NCI-H1694 (cell line): ENCODE measurements around the gene SLC25A29.

ENCODE experiments used
- DNase-seq: peaks from one replicate; lab custom pipeline; 2025; lab: John Stamatoyannopoulos, UW

SLC25A29 gene

DNA sequence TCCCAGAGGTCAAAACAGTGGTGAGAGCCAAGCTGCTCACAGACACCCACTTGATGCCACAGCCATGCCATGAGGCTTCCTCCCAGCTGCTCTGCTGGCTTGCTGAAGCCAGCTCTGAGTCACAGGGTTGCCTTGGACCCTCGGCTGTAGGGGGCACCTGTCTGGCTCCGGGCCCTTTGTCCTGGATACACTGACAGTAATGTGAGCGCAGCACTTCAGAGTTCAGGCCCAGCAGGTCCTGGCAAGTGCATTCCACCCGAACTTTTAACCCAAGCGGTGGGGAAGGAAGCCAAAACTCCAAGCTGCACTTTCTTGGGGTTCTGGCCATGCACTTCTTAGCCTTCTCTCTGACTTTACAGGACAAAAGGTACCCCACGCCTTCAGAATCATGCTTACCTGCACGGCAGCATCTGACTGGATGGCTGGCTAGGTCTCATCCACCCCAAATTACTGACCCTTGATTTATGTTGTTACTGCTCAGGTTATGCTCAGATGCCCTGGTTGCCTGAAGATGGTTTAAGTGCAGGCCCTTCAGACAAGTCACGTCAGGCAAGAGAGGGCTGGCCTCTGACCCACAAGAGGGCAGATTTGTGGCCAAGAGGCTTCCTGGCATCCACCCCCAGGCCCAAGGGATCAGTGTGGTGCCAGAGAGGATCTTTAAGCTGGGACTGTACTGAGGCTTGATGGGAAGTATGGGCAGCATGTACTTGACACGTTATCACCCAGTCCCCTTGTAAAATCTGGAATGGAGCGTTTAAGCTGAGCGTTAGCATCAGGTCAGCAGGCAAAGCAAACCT, 24.8 kb downstream of the SLC25A29 start:
- no peak for DNase-seq

DNA sequence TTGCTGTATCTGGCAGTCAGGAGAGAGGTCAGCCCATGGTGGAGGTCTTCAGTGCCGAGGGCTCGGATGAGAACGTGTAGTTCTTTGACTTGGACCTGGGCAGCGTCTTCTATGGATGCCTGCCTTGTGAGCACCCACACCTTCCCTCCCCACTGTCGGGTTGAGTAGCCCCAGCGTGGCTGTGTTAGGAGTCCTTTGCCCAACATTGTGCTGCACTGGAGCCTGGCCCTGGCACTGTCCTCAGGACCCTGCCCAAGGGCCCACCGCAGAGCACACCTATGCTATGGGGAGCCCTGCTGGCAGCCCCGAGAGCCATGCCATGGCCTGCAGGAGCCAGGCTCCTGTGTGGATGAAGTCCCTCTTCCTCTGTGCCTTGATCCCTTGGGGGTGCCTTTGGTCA, 26.7 kb downstream of the SLC25A29 start:
- no peak for DNase-seq

DNA sequence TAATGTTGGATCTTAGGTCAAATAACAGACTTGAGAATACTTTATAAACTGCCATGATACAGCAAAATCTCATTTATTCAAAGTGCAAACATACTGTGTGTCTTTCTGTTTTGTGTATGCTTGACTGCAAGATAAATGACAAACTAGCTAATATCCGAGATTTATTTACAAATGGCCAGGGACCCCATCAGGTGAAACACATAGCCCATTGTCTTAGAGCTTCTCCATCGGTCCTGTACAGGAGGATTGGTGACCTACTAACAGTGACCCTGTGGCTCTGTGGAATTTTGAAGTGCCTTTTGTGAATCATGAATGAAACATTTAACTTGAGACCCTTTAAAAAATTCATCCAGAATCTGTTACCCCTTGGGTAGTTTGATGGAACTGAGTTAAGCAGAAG, 27.1 kb downstream of the SLC25A29 start:
- DNase-seq = no peak

DNA sequence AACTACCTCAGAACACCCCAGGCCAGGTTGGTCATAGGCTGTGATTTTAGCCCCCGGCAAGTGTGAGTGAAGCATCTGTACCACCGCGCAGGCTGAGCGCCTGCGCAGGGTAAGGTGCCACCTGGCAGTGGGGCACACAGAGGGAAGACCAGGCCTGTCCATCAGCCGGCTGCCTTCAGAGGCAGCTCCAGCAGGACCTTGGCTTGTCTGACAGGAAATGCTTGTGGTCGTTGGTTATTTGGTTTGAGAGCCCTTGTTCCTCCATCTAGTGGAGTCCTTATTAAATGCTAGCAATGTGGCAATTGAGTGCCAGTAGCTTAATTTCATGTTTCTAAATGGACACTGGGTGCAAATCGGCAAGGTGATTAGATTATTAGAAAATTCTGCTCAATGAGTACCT, 27.5 kb downstream of the SLC25A29 start:
- DNase-seq = no peak

DNA sequence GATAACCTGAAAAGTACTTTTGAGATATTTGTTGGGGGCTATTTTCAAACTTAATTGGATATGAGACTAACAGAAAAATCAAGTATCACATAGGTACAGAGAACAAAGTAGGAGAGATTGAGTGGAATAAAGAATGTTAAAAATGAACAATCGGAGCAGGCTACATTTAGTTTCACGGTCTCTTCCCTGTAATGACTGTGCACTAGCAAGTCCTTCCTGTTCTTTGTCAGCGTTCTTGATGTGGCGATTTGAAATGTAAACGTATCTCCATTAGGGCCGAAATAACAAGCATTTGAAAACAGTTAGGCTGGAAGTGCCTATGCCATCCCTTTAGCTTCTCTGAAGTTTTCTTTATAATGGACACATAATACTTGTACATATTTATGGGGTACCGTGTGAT, 31.0 kb downstream of the SLC25A29 start:
- no peak for DNase-seq

DNA sequence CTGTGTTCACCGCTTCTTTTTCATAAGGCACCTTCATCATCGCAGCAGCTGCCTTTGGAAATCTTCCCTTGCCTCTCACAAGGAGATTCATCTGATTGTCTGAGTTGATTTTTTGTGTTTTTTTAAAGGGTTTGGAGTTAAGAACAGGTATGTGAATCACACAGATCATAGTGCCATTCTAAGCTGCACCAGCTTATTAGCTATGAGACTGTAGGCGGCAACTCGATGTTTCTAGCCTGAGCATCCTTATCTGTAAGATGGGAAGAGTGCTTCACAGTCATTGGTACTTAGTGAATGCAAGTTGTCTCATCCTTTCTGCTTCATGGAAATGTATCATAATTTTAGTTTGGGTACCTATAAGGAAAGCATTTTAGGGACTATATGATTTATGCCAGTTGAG, 32.0 kb downstream of the SLC25A29 start:
- no peak for DNase-seq

DNA sequence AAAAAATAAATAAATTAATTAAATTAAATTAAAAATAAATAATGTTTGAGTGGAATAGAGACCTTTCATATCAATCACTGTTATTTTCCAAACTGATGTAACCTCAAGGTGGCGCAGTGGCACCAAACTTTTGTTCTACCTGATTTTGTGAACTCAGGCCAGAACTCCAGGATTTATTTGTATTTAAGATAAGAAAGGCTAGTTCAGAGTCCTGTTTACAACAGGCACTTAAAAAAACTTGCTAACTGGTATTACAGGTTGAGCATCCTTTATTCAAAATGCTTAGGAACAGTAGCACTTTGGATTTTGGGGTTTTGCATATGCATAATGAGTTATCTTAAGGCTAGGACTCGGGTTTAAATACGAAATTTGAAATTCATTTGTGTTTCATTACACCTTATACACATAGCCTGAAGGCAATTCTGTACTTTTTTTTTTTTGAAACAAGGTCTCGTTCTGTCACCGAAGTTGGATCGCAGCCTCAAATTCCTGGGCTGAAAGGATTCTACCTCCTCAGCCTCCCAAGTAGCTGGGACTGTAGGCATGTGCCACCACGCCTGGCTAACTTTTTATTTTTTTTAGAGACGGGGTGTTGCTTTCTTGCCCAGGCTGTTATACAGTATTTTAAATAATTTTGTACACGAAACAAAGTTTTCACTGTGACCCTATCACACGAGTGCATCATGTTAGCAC, 34.9 kb downstream of the SLC25A29 start:
- DNase-seq = peak; percentile 38

DNA sequence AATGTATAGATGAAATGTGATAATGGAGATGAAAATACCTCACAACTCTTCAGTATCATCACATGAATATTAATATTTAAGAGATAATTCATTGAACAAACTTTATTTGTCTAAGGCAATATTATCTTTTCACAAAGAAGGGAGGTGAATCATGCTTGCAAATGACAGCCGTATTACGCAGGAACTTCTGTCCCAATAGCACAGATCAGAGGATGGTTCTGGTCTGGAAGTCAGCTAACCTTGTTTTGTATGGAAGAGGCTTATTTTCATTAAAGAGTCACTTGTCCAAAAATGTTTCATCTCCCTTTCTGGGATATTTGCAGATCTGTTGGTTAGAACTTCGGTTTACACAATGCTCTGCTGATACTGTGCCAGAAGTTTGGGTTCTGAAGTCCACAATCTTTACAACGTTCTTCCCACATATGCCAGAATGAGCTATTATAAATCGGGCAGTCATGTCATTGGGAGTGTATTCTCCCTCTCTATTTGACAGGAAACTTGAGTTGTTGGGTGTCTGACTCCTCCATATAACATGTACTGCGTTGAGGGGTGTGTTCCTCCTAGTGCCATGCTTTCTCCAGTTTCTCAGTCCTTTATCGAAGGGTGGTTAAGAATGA, 37.5 kb downstream of the SLC25A29 start:
- no peak for DNase-seq

DNA sequence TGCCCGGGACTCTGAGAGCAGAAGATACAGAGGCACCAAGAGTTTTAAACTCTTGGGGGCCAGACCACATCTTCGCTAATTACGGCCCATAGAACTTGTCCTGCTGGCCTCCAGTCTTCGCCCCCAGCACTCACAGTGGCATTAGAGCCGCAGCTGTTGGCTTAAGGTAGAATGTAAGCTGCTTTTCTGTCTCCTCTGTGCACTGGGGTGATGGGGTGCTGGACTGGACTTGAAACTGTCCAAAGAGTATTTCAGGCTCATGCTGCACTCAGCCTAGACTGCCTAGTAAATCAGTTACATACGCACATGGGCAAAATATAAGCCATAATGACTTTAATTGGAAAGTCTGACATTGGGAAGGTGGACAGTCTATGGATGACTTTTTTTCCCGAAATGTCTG, 38.3 kb downstream of the SLC25A29 start:
- no peak for DNase-seq

DNA sequence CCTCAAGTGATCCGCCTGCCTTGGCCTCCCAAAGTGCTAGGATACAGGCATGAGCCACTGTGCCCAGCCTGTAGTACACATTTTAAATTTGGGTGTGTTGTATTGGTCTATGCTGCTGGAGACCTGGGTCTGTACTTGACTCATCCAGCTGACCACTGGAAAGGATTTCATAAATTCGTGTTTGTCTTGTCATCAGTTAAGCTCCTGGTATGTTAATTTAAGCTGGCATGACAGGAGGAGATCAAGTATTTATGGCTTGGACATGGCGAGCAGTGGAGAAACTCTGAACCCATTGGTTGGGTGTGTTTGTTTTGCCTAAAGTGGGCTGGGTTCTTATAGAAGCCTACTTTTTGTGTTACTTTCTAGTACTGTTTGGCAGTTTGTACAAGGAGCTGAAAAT, 43.1 kb downstream of the SLC25A29 start:
- DNase-seq = no peak

DNA sequence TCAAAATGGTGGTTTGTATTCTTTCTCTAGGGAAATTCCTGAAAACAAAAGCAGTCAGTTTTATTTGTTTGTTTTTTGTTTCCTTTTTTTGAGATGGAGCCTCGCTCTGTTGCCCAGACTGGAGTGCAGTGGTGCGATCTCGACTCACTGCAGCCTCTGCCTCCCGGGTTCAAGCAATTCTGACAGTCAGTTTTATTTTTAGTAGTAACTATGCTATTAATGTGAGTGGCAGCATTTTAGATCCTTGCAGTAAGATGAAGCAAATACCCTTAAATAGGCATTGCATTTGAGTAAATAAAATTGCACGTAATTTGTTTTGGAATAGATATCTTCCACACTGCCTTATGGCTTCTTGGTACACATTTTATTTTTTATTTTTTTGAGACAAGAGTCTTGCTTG, 43.7 kb downstream of the SLC25A29 start:
- DNase-seq = no peak

DNA sequence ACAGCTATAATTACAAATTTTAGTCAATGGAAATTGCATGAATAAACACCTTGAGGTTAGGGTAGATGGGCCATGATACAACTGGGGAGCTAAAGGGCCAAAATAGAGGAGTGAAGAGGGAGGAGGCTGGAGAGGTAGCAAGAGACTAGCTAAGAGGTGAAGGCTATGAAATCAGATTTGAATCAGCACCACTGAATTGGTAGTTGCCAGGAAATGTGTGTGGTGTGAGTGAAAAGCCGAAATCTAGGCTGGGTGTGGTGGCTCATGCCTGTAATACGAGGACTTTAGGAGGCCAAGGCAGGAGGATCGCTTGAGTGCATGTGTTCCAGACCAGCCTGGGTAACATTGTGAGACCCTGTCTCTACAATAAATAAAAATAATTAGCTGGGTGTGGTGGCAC, 44.6 kb downstream of the SLC25A29 start:
- DNase-seq = no peak

DNA sequence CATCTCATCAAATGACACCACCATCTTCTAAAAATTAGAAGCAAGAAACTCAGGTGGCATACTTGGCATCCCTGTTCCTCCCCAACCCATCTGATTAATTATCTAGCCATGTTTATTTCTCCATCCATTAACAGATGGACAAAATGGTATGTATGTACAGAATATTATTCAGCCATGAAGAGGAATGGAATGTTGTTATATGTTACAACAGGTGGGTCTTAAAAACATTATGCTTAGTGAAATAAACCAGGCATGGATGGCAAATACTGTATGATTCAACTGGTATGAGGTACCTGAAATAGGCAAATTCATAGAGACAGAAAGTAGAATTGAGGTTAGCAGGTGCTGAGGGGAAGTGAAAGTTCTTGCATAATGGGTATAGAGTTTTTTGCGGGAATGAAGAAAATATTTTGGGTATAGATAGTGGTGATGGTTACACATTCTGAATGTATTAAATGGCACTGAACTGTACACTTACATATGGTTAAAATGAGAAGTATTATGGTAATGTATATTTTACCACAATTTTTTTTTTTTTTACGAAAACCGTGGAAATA, 49.8 kb downstream of the SLC25A29 start:
- no peak for DNase-seq

DNA sequence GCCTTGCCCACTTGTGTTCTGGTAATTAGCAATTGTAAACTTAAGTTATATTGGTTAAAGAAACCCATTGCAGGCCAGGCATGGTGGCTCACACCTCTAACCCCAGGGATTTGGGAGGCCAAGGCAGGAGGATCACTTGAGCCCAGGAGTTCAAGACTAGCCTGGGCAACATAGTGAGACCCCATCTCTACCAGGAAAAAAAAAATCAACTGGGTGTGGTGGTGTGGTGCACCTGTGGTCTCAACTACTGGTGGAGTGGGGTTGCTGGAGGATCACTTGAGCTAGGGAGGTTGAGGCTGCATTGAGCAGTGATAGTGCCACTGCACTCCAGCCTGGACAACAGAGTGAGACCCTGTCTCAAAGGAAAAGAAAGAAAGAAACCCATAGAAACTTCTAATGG, 53.6 kb downstream of the SLC25A29 start:
- DNase-seq = no peak

DNA sequence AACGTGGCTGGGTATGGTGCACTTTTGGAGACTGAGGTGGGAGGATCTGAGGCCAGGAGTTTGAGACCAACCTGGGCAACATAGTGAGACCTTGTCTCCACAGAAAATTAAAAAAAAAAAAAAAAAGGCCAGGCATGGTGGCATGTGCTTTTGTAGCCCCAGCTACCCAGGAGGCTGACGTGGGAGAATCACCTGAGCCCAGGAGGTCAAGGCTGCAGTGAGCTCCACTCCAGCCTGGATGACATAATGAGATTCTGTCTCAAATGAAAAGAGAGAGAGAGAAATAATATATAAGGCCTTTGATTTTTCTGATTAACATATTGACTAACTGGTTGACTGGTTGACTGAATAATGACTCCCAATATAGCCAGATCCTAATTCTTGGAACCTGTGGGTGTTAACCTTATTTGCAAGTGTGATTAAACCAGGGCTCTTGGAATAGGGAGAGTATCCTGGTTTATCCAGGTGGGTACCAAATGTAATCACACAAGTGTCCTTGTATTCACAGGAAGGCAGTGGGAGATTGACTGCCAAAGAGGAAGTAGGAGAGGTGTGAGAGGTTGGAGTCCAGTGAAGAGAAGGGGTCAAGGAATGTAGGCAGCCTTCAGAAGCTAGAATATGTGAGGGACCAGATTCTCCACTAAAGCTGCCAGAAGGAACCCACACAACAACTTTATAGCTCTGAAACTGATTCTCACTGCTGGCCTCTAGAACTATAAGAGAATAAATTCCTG, 55.3 kb downstream of the SLC25A29 start:
- DNase-seq = no peak

DNA sequence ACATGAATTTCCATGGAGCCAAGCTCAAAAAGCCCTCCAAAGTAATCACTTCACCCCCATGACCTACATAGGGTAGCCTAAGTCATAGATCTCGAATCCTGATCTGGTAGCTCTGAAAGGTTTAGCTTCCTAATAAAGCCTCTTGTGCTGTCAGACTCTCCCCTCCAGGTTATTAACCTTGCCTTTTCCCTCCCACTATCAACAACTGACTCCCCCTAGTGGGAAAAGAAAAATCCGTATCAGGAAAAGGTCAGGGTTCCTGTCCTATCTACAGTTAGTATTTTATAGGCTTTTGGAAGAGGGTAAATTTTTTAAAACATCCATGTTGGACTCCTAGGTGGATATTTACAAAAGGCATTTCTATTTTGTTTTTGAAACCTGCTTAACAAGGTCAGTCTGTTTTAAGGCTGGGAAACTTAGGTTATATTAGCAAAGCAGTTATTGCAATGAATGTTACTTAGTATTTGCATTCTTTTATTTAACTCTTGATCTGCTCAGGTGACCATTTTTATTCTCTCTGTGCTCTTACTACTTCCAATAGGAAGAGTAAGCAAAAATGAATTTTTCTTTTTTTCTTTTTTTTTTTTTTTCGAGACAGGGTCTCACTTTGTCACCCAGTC, 59.3 kb downstream of the SLC25A29 start:
- DNase-seq = peak; percentile 95

DNA sequence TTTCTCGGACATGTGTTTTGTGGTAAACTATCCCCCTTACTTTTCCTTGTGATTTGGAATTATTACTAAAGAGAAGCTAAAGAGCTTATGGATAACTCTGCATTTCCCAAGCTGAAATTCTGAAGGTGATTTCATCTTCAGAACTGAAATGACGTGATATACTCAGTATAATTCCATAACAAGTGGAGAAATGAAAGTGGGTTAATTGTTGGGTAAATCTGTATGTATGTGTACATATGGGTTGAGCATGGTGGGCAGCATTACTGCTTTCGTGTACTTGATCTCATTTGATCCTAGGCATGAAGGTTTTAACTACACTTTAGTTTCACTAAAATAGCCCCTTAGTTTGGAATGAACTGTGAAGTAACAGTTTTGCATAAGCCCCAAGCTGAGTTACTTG, 63.2 kb downstream of the SLC25A29 start:
- no peak for DNase-seq

DNA sequence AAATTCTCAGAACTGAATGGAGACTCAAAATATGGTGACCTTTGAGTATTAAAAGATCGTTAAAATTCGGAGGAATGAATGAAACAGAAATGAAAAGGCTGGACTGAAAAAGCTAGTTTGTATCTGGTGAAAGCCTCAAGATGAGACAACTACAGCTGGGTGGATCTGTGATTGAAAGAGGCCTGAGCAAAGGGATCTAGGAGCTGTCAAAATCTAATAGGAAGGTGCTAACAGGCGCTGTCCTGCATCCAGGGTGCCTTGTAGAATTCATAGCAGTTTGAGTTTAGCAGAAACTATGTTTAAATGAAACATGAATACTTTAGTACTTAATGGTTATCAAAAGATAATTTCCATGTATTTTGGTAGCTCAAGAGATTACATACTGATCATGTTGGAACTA, 65.0 kb downstream of the SLC25A29 start:
- no peak for DNase-seq
